H1 (cell line): Measurements from ENCODE around the gene MBNL2. TPM values are rescaled to one million over a fixed set of nuclear protein-coding genes. Genes with fewer than 3 reads are reported as not detected.

ENCODE experiments used
- BCL11A ChIP-seq, 2 experiments: IDR thresholded peaks; one replicate each; pipeline ENCODE4 v1.6.1; 2011; ENCODE audit warnings: low read depth in 2 of 2, low read length in 2 of 2, mild to moderate bottlenecking in 2 of 2
- E2F6 ChIP-seq: IDR thresholded peaks from 2 replicates; pipeline ENCODE4 v1.6.1; 2012; ENCODE audit warnings: inconsistent platforms
- HDAC2 ChIP-seq, 2 experiments: fragments of 300-600 bp in 1 of 2; sonication (generic) in 1 of 2; IDR thresholded peaks; 2 replicates each; pipeline ENCODE4 v1.6.1; 2011 to 2012; ENCODE audit warnings: low read depth in 2 of 2, low read length in 2 of 2, mild to moderate bottlenecking in 2 of 2, moderate library complexity in 2 of 2, borderline replicate concordance in 1 of 2, inconsistent platforms in 1 of 2
- MAFK ChIP-seq: IDR thresholded peaks from 2 replicates; pipeline ENCODE4 v1.6.1; 2012; ENCODE audit warnings: low read depth, mild to moderate bottlenecking, improper control_type of control experiment, low read length
- NANOG ChIP-seq: IDR thresholded peaks from 2 replicates; pipeline ENCODE4 v1.6.1; 2011; ENCODE audit warnings: low read length, low read depth, mild to moderate bottlenecking, inconsistent platforms; ENCODE audit not compliant: insufficient read depth, poor library complexity, severe bottlenecking
- RNF2 ChIP-seq: fragments of 200-900, 300-1000 bp; sonication (generic); IDR thresholded peaks from 2 replicates; pipeline ENCODE4 v1.7.1; 2016; ENCODE audit warnings: borderline replicate concordance, low read depth, mild to moderate bottlenecking, antibody characterized with exemption, low read length; ENCODE audit not compliant: poor library complexity, severe bottlenecking; ENCODE audit errors: missing control alignments
- polyA plus RNA-seq, 7 experiments: library from polyadenylated mRNA; depleted of rRNA in 3 of 7; stranded (reverse) in 5 of 7; unstranded in 2 of 7; fragments of >200 nt in 5 of 7; fragments of 200-250 nt in 2 of 7; gene quantifications; 1 replicate in 5 of 7; 2 replicates in 1 of 7; 4 replicates in 1 of 7; pipeline versions ENCODE4 v1.2.1 to v1.2.3, GENCODE V29; 2011 to 2013; ENCODE audit warnings: missing spikeins in 2 of 7, mixed read lengths in 2 of 7
- total RNA-seq: library from RNA; stranded (reverse); fragmentation: NEBNext Ultra II Directional; extraction: Animal tissue kit (Norgen Biotek cat#: 25700); gene quantifications from 2 replicates; pipeline ENCODE4 v1.2.1, GENCODE V29; 2021

MBNL2 gene
- total and polyA plus RNA-seq, 2 of the 8 experiments (the other 6 are each of a cell fraction or from before 2014, with no cell fraction given) = 1.0 to 2.6 TPM

- TF ChIP-seq NANOG (no peak), RNF2 (no peak), MAFK (no peak), E2F6 (no peak), HDAC2 (IDR thresholded peaks at IDR 0.05; ENCODE audit: borderline replicate concordance in 1 of 2, low read depth in 2 of 2, low read length in 2 of 2) (no peak), BCL11A (IDR thresholded peaks at IDR 0.05; ENCODE audit: low read depth in 2 of 2, low read length in 2 of 2) (no peak)
Observed at GRCh38 chr13:97300871-97301270, 78.7 kb downstream of the MBNL2 start (continued).
